Uterus (tissue), 2 donors: ENCODE data around the gene GPHN.

Experiments used
- CTCF ChIP-seq, 4 experiments: fragments of 200-600 bp in 2 of 4; fragments of 450-650 bp in 2 of 4; sonication (generic) in 2 of 4; IDR thresholded peaks; one replicate each; pipeline ENCODE4 v1.5.1; 2016 to 2019; ENCODE audit warnings: antibody characterized with exemption in 4 of 4, mild to moderate bottlenecking in 2 of 4, moderate library complexity in 1 of 4
- POLR2A ChIP-seq, 2 donors: fragments of 450-650 bp; IDR thresholded peaks; one replicate each; pipeline ENCODE4 v1.6.1; 2016; ENCODE audit warnings: antibody characterized with exemption in 2 of 2, mild to moderate bottlenecking in 1 of 2, moderate library complexity in 1 of 2

- TF ChIP-seq POLR2A (IDR thresholded peaks at IDR 0.05) = no peak
- TF ChIP-seq CTCF (IDR thresholded peaks at IDR 0.05) = no peak
Observed at GRCh38 chr14:66508846-66509621, 1.1 kb downstream of the GPHN start.
